CD4-positive, alpha-beta T cell treated with Interleukin-6 at 100 ng/mL for 8 hours (primary cell): ENCODE data around the gene FZD10.

ENCODE experiments used
- DNase-seq: peaks from one replicate; pipeline ENCODE4 v3.0.0-alpha.2; 2020; ENCODE audit warnings: mixed read lengths, low spot score

The FZD10 gene

DNA sequence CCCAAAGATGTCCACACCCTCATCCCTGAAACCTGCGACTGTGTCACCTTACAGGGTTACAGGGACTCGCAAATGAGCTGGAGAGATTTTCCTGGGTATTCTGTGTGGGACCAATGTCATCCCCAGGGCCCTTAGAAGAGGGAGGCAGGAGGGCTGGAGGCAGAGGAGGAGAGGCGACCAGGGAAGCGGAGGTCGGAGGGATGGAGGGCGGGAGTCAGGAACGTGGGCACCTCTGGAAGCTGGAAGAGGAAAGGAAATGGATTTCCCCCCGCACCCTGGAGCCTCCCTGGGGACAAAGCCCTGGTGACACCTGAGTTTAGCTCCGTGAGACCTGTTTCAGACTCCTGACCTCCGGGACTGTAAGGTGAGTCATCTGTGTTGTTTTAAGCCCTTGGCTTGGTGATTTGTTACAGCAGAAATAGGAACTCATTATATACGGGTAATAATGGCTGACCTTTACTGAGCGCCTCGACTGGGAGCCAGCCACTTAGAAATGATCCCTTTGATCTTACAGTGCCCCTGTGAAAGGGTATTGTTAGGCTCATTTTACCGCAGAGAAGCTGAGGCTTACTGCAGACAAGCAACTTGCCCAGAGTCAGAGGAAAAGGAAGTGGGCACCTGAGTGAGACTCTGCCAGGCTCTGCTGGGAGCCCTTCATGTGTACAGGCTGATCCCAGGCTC lies 29.3 kb upstream of the FZD10 start:
- no peak for DNase-seq

DNA sequence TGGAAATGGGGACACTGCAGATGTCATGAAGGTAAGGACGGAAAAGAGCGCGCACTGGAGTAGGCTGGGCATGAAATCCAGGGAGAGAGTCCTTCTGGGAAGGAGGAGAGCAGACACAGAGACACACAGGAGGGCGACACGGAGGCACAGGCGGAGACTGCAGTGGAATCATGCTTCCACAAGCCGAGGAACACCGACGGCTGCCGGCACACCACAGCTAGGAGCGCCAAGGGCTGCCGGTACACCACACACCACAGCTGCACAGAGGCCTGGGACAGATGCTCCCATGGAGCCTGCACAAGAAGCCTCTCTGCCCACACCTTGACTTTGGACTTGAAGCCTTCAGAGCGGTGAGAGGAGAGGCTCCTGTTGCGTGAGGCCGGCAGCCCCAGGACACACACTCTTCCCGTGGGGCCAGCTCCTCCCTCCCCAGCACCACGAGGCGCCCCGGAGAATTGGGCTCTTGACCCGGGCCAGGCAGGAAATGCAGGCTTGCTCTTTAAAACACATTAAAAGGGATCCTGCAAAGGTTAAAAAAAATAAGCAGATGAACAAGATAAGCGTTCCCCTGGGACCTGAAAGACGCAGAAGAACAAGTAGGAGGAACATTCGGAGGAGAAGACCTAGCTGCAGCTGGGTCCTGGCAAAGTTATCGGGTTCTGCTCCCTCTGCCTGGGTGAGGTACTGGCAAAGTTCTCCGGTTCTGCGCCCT lies 28.3 kb upstream of the FZD10 start:
- DNase-seq = no peak

DNA sequence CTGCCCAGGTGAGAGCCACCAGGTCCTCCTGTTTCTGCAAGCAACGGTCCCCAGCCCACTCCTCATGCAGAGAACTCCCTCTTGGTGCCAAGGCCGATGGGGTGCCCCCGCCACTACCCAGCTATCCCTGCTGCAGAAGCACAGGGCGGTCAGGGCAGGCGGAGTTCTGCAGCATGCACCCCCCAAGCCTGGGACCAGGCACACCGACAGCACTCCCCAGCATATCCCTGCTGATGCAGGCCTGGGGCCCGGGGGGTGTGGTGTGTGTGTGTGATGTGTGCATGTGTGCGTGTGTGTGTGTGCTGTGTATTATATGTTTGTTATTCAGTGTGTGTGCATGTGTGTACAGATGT lies 27.7 kb upstream of the FZD10 start:
- DNase-seq = no peak

DNA sequence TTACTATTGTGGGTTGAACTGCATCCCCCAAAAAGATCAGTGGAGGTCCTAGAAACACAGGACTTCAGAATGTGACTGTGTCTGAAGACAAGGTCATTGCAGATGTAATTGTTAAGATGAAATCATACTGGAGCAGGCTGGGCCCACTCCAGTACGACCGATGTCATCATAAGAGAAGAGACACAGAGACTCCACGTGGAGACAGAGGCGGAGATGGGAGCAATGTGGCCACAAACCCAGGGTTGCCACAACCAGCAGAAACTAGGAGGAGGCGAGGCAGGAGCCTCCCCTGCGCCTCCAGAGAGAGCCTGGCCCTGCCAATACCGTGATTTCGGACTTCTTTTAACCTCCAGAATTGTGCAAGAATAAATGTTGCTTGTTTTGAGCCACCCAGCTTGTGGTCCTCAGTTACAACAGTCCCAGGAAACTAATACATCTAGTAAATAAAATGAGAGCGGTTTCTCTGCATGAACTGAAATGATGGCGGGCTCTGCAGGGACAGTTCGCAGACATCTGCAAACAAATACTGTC lies 25.7 kb upstream of the FZD10 start:
- DNase-seq = no peak

DNA sequence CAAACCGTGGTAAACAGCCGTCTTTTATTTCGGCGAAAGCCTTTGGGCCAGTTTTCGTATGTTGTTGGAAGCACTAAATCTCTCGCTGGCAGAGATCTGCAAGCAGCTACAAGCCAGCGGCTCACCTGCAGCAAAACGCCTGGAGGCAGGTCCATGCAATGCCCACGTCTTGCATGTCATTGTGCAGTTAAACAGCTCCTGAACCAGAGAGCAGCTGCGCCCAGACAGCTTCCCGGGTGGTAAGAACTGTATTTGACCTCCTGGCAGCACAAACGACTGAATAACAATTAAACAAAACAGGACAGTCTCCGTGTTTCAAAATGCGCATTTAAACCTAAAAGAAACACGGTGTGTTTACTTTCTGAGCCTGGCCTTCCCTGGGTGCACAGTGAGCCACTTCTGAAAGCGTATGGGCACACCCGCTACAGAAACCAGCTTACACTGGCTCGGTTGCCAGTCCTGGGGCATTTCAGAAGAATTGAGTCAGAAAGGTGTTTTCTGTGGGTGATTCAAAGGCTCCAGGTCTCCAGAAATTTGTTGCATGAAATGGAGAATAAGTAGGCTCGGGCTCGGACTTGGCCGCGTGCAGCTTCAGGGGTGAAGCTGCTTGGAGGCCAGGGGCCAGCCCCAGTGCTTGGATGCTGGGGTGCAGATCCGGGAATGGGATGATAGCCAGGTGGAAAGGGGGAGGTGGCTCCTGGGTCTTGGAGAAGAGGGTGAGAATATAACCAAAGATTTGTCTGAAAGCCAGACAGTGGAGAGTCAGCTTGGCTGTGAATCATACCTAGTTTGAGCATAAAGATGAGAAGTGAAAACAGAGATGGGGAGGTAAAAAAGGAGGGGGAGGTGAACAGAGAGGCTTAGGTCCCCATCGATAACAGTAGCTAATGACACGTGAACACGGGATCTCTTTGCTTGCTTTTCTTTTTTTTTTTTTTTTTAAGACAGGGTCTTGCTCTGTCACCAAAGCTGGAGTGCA lies 24.9 kb upstream of the FZD10 start:
- DNase-seq = no peak

DNA sequence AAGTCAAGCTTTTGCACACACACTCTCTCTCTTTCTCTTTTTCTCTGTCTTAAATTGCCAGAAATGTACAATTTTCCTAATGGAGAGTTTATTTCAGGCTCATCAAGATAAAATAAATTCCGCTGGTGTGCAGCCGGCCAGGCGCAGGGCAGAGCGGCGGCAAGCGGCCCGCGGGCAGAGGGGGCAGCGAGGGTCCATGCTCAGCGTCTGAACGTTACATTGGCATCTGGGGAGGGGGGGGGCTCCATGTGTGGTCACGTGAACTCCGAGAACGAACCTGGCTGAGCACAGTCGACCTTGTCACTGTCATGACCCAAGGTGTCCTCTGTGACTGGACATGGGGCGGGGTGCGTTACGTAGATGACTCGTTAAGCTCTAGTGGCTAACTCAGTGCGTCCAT lies 23.8 kb upstream of the FZD10 start:
- DNase-seq = no peak

DNA sequence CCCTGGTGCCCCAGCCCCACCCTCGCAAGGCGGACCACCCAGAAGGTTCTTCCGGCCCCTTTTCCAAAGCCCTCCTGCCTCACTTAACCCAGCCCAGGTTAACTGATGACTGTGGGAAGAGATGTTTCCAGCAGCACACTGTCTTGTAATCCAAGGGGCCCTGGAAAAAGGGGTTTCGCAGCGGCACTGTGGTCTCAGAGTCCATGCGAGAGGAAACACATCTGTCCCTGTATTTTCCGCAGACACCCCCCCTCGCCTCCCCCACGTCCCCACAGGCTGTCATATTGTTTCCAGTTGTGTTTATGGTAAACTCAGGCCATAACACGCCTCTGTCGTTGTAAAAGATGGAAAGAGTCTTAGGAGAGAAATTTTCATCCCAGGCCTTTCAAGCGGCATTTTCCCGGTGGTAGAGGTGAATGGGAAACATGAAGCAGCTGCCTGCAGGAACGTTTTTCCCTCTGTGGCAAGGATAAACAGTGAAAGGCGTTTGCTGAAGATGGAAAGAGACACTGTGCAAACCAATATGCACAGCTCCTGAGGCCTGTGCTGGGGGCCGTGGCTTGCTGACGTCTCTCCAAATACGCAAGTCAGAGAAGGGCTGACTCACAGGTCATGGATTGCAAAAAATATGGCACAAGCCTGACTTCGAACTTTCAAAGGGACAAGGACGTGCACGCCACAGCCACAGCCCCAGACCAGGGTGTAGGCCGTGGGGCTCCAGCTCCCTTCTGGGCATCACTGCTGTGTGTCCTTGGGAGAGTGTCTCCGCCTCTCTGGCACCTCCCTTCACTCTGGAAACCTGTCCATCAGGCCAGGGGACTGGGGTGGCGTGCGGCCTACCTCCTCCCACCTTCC lies 22.5 kb upstream of the FZD10 start:
- no peak for DNase-seq

DNA sequence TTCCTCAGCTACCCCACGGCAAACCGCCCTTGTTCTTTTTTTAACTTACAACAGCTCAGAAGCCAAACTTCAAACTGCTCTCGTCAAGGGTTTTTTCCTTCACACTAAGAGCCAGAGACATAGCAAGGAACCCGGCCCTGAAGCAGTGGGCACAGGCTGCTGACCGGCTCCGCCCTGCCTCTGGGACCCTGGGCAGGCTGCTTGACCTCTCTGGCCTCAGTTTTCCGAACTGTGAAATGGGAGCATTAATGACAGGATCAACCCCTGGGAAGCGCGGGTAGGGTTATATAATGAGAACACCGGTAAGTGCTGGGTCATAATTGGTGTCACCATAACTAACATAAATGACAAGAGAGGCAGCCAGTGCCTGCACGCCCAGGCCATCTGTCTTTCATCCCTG lies 21.2 kb upstream of the FZD10 start:
- DNase-seq = no peak

DNA sequence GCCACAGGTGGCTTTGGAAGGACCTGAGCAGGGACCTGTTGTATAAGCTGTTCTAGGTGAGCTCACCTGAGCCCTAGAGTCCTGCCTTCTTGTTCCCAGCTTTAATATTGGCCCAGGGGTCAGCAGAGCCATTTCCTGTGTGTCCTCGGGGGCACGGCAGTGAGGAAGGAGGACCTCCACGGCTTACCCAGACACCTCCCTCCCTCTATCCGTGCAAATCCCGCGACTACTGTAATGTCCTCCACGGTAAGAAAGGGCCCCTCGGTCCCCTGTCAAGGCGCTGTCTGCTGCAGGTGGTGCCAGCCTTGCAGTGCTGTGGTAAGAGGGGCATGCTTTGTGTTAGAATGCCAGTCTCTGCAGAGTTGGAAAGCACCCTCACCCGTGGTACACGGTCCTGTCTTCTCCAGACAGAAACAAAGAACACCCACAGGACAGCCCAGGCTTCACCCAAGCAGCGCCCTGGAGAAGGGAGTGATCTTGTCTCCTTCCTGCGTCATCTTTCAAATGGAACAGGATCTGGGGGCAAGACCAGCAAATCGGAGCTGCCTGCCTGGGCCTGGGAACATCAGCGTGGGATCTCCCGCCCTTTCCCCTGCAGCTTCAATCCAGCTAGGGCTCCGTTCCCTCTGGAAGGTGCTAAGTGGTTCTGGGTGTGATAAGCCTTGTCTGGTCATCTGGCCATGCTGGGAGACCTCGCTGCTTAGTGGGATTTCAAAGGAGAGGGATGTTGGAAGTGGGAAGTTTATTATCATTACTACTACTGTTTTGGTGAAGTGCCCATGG lies 20.2 kb upstream of the FZD10 start:
- DNase-seq = no peak

DNA sequence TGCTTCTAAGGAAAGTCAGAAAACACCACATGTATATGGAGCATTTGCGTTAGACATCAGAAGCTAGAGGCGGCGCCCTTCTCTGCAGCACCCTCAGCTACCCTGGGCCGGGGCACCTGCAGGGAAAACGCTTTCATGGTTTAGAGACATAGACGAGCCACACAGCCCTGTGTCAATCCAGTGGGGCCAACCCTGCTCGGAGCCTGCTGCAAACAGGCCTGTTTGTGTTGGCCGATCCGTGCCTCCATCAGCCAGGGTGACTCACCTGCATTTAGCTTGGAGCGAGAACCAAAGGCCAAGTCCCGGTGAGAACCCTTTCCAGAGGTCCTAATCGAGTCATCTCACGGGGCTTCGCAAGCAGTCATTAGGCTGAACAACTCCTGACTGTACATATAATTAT lies 19.5 kb upstream of the FZD10 start:
- DNase-seq = no peak

DNA sequence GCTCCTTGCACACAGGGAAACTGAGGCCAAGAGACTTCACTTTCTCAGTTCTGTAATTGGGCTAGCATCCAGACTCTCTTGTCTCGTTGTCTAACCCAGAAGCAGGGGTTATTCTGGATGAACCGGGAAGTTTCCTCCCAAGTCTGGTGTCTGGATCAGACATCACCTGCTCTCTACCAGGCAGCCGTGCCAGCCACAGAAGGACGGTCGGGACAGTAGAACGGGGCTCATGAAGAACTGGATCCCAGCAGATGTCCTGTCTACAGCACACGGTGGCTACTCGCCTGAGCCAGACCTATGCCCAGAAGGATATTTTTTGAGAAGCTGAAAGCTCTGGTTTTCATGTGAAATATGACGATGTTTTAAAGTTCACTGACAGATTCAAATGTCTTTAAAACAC lies 19.1 kb upstream of the FZD10 start:
- no peak for DNase-seq

DNA sequence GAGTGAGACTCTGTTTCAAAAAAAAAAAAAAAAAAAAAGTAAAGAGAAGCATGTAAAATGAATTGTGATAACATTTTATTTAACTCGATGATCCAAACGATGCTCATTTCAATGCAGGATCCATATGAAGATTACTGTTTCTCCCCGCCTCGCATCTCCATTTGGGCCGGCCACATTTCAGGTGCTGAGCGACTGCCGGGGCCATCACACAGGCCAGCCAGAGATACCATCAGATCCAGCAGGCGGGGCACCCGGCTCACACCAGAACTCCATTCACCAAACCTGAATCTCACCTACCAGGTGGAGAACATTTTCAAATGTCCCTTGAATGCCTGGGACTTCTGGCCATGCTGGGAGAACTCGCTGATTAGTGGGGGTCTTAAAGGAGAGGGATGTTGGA lies 18.0 kb upstream of the FZD10 start:
- DNase-seq = no peak

DNA sequence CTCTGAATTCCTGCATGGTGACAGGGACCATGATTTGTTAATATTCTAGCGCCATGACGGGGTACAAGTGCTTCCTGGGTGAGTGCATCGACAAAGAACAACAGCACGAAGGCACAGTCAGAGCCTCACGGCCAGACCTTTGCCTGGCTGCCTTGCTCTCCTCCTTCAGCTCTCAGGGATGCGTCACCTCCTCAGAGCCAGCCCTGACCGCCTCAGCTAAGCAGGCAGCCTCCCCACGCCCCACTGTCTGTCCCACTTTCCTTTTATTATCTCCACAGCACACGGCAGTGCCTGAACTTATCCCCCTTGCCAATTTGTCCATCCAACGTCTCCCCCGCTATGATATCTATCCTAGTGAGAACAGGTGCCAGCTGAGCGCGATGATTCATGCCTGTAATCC lies 16.5 kb upstream of the FZD10 start:
- no peak for DNase-seq

DNA sequence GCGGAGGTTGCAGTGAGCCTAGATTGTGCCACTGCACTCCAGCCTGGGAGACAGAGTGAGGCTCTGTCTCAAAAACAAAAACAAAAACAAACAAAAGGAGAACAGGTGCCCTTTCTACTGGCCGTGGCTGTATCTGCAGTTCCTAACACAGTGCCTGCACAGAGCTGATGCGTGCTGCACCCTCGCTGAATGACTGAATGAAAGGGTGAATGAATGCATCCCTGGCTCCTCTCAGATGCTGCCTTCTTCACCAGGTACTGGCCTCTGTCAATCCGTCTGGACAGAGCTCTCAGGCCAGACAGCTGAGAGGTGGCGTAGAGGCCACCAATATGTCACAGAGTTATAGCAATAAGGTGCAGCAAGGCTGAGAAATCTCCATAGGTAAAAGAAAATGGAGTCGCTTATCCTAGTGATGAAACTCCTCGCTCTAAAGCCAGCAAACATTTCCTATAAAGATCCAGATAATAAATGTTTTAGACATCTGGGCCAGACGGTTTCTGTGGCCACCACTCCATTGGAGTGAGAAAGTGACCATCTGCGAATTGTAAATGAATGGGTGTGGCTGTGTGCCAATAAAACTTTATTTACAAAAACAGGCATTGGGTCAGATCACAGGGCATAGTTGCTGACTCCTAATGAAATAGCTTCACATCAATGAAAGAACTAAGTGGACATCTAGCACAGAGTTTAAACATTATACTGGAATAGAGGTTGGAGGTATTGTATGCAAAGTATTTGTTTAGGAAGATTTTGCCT lies 15.9 kb upstream of the FZD10 start:
- DNase-seq = no peak

DNA sequence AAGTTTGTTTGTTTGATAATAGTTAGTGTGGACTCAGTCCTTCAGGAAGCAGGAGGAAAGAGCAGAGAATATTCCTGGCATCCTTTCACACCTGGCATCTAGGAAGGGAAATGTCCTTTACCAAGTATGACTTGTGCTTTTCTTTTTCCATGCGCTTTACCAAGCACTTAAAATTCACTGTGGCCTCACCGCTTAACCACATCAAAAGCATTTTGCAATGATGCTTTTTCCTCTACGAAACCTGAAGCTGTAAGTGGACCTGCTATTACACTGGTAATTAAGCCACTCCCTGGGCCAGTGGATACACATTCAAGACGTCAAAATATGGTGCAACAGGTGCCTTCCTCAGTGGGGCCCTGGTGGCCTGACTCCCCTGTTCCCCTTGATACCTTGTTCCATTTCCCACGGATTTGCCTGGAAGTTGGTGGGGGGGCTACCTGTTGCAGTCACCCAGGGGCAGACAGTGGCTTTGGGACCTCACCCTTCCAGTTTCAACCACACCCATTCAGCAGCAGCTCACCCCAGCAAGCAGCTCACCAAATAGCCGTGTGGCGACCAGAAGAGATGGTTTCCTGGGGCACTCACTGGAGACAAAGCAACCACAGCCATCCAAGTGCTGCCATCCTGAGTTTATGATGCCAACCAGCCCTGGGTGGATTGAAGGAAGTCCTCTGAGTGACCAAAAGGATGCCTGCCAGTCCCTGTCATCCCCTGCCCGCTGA lies 14.2 kb upstream of the FZD10 start:
- no peak for DNase-seq

DNA sequence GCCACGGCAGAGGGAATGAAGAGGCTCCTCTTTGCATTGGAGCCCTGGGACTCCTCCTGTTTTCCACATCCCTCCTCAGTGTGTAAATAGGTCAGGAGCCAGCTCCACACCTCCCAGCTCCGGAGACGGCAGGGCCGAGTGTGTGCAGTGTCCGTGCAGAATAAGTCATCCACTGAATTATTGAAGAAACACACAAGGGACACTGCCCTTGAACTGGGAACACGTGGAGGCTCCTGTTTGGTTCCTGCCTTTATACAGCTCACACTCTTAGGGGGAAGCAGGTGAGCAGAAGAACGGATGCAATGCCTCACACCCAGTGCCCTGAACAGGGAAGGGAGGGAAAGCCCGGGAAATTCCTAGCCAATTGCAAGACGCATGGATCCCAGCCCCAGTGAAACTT lies 10.4 kb upstream of the FZD10 start:
- no peak for DNase-seq

DNA sequence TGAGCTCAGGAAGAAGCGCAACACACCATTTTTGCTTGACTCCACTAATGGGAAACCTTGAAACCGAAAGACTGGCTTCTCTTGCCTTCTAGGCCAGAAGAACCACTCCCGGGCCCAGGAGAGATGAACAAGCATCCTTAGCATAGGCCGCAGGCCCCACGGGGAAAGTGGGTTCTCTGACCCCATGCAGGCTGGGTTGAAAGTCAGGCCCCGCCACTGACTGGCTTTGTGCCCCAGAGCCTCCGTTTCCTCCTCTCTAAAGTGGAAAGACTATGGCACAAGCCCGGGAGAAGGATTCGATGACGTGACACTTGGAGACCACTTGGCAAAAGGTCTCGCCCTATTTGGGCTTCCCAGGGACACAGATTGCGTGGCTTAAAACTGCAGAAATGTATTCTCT lies 9.9 kb upstream of the FZD10 start:
- DNase-seq = no peak

DNA sequence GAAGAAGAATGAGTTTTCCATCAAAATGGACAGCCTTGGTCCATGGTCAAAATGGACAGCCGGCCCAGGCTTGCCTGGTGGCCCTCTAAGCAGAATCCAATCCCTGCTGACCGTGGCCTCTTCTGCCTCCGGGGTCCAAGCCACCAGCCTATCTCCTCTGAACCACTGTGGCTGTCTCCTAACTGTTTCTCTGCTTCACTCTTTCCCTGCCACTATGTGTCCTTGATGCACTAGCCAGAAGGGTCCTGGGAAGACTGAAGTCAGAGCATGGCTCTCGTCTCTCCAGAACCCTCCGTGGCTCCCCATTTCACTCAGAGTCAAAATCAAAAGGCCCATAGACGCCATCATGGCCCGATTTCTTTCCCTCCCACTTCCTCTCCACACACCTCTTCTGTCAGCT lies 8.5 kb upstream of the FZD10 start:
- no peak for DNase-seq

DNA sequence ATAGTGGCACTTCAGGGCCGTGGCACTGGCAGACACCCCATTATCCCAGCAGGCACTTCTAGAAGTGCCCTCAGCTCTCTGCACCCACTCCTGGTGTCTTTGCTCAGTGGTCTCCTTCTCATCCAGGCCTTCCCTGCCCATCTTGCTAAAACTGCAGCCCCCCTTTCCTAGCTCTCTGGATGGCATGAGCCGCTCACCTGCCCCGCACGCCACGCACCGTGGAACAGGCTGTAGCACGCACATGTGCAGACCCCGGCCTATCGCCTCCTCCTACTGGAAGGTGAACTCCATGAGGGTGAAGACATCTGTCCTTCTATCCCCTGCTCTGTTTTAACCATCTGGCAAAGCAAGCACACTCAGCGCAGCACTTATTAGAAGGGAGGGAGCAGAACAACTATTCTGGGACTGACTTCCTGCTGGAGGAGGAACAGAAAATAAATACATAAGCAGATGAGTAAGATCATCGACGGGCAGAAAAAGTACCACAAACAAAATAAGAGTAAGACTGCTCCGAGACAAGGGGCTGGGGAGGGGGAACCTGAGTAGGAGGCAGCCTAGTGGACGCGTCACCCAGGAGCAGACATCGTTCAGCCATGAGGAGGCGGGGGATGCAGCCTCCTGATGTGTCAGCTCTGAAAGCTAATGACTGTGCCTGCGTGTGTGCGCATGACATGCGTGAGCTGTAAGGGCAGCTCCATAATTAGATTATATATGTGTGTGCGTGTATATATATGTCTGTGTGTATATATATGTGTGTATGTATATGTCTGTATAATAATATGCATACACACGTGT lies 7.8 kb upstream of the FZD10 start:
- DNase-seq = no peak
